Hepatocyte (in vitro differentiated cells): ENCODE measurements around the gene LEKR1.

Experiments used
- EZH2phosphoT487 ChIP-seq: fragments of 200-600 bp; sonication (generic); IDR thresholded peaks from one replicate; pipeline ENCODE4 v1.6.1; 2018; ENCODE audit warnings: antibody characterized with exemption, mild to moderate bottlenecking, low read depth, moderate library complexity; ENCODE audit not compliant: unreplicated experiment, severe bottlenecking
- TF ChIP-seq, protein P1 (sequence below): fragments of 200-600 bp; sonication (generic); IDR thresholded peaks from 2 replicates; pipeline ENCODE4 v1.5.1; 2016; ENCODE audit warnings: antibody characterized with exemption, mild to moderate bottlenecking; ENCODE audit not compliant: poor library complexity

- TF ChIP-seq, protein P1, sequence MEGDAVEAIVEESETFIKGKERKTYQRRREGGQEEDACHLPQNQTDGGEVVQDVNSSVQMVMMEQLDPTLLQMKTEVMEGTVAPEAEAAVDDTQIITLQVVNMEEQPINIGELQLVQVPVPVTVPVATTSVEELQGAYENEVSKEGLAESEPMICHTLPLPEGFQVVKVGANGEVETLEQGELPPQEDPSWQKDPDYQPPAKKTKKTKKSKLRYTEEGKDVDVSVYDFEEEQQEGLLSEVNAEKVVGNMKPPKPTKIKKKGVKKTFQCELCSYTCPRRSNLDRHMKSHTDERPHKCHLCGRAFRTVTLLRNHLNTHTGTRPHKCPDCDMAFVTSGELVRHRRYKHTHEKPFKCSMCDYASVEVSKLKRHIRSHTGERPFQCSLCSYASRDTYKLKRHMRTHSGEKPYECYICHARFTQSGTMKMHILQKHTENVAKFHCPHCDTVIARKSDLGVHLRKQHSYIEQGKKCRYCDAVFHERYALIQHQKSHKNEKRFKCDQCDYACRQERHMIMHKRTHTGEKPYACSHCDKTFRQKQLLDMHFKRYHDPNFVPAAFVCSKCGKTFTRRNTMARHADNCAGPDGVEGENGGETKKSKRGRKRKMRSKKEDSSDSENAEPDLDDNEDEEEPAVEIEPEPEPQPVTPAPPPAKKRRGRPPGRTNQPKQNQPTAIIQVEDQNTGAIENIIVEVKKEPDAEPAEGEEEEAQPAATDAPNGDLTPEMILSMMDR: no peak
- no peak for TF ChIP-seq EZH2phosphoT487
Measured at GRCh38 chr3:156817646-156818272, 8.4 kb upstream of the LEKR1 start.
